Activated CD8-positive, alpha-beta memory T cell treated with anti-CD3 and anti-CD28 coated beads for 36 hours (primary cell): ENCODE data around the gene RPL6. TPM values are rescaled to one million over a fixed set of nuclear protein-coding genes. Genes with fewer than 3 reads are reported as not detected.

ENCODE experiments used
- CTCF ChIA-PET: fragments of 350-600 bp; sonication (Branson Sonifier 250); formaldehyde crosslinking; loops from one replicate; lab custom pipeline; 2021; ENCODE audit warnings: antibody characterized with exemption; lab: Charles Lee
- POLR2A ChIA-PET: fragments of 350-600 bp; sonication (Branson Sonifier 250); formaldehyde crosslinking; loops from one replicate; lab custom pipeline; 2021; ENCODE audit warnings: antibody characterized with exemption; lab: Charles Lee
- total RNA-seq, 2 experiments: library from RNA; stranded (reverse); gene quantifications; one replicate each; pipeline ENCODE4 v1.2.3, GENCODE V29; 2021

The RPL6 gene
- total RNA-seq, 2 experiments from 2014 or later: 1,975 to 1,992 TPM

DNA sequence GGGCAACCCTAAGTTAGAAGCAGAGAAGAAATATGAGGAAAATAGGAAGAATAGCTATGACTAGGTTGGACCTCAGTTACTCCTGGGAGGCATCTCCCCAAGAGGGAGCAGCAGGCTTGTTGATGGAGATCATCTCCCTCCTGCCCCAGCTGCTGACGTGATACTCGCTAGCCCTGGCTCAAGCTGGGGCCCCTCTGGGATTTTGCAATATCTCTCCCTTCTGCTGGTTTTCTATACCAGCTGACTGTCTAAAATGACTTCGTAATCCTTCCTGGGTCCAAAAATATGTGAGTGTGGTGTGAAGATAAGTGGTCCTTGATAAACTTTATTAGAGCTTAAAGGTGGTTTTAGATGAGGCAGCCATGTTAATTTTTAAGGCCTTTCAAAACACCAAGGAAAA is 22.7 kb downstream of the RPL6 start:
- POLR2A ChIA-PET: interaction anchor here (0.6 kb wide), 1 partner anchor 142 kb away, joined by 3 read pairs; no protein-coding TSS in a partner anchor
- CTCF ChIA-PET: interaction anchor here (0.6 to 2.7 kb wide), 13 partner anchors 12 to 347 kb away, joined by 3 to 20 read pairs (median 3); no protein-coding TSS in a partner anchor

GRCh38 chr12:112382866-112383265 is 26.5 kb downstream of the RPL6 start:
- POLR2A ChIA-PET: no interaction called here
- CTCF ChIA-PET: no interaction called here

GRCh38 chr12:112381883-112382796 is 27.3 kb downstream of the RPL6 start, which contains the start of gene HECTD4:
Gene HECTD4 (minus strand): TSS chr12:112382431. CDS start chr12:112382128, 303 bp downstream.
- ChIA-PET CTCF (no interaction called here), POLR2A (no interaction called here)

- ChIA-PET CTCF (no interaction called here), POLR2A (no interaction called here)
Measured at GRCh38 chr12:112381406-112381882, 28.0 kb downstream of the RPL6 start.

DNA sequence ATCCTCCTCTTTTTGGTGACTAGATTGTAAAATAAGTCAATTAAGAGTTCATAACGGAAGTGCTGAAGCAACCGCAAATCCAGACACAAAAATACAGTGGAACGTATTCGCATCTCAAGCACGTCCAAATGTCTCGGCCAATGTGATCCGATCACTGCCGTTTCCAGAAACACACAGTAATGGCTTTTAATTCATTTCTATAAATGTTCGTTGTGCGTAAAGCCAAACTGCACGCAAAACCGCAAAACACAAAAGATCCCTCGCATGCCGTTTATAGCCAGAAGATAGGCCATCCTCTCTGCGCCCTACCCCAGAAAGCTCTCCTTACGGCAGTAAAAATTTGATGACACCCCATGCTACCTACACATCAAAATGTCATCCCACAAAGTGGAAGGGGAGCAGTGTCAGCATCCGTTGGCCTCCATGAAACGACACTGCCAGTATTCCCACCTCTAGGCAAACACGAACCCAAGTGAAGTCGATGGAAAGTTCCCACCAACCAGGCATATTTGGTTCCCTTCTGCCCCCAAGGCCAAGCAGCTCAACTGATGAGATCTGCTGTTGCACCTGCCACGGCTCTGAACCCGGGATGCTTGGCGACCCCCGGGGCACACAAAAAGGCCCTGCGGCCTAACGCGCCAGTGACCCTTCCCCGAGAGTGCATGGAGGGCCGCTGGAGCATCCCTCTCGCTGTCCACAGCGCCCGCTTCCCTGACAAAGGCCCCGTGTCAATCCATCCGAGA is 28.6 kb downstream of the RPL6 start:
- POLR2A ChIA-PET: no interaction called here
- CTCF ChIA-PET: no interaction called here

DNA sequence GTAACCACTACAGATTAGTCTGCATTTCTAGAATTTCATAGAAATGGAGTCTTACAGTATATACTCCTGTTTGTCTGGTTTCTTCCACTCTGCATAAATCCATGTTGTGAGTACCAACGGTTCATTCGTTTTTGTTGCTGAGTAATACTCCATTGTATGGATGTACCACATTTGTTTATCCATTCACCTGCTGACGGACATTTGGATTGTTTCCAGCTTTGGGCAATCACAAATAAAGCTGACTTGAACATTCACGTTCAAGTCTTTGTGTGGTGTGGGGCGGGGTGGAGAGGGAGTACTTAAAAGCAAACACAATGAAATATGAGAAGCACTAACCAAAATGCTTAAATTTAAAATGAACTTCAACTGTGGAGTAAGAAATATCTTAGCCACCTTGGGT is 34.3 kb downstream of the RPL6 start:
- CTCF ChIA-PET: interaction anchor here (0.6 to 0.7 kb wide), 2 partner anchors 11 to 12 kb away, joined by 3 to 4 read pairs; no protein-coding TSS in a partner anchor

GRCh38 chr12:112374166-112374740 is 35.2 kb downstream of the RPL6 start:
- ChIA-PET CTCF (no interaction called here), POLR2A (no interaction called here)

More for the DNA sequence above, 34.3 kb downstream of the RPL6 start:
- POLR2A ChIA-PET: no interaction called here

DNA sequence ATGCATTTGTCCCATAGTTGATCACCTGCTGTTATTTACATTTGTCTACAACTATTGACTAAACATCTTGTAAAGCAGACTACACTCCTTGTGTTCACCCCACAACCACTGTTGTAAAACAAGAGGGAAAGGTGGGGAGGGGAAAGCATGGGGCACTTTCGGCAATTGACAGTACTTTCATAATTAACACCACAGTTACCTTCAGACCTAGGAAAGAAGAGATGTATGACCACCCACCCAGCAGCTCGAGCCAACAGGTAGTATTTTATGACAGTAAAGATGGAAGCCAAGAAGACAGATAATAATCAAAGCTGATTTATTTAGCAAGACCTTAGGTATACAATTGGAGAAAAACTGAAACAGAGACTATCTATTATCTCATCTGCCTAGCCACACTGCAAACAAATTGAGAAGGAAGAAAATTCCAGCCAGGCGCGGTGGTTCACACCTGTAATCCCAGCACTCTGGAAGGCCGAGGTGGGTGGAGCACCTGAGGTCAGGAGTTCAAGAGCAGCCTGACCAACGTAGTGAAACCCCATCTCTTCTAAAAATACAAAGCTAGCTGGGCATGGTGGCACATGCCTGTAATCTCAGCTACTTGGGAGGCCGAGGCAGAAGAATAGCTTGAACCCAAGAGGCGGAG is 38.4 kb downstream of the RPL6 start:
- POLR2A ChIA-PET: no interaction called here
- CTCF ChIA-PET: interaction anchor here (1.0 kb wide), 1 partner anchor 16 kb away, joined by 3 read pairs; no protein-coding TSS in a partner anchor

- ChIA-PET POLR2A (no interaction called here), CTCF (no interaction called here)
Measured at GRCh38 chr12:112370199-112370598, 39.2 kb downstream of the RPL6 start.

- ChIA-PET POLR2A (no interaction called here), CTCF (no interaction called here)
Measured at GRCh38 chr12:112368856-112369255, 40.5 kb downstream of the RPL6 start.

DNA sequence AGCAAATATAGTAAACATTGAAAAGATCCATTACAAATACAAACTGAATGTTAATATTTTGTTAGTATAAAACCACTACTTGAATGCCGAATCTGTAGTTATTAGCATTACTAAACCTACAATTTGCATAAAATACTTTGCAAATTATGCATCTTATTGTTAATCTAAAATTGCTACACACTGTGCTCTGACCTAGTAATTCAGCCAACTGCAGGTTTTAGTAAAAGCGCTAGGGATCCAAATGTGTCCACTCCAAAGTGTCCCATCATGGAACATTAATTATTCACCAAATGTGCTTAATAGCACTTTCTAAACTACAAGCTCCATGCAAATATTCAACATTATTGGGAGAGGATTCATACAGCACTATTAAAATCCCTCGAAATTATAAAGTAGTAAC is 41.4 kb downstream of the RPL6 start:
- POLR2A ChIA-PET: no interaction called here

GRCh38 chr12:112362310-112362709 is 47.1 kb downstream of the RPL6 start:
- ChIA-PET CTCF (interaction anchor here (0.8 kb wide), 1 partner anchor 15 kb away, joined by 3 read pairs; no protein-coding TSS in a partner anchor), POLR2A (no interaction called here)

More for the DNA sequence above, 41.4 kb downstream of the RPL6 start:
- CTCF ChIA-PET: interaction anchor here (0.7 kb wide), 1 partner anchor 418 kb away, joined by 6 read pairs; no protein-coding TSS in a partner anchor

DNA sequence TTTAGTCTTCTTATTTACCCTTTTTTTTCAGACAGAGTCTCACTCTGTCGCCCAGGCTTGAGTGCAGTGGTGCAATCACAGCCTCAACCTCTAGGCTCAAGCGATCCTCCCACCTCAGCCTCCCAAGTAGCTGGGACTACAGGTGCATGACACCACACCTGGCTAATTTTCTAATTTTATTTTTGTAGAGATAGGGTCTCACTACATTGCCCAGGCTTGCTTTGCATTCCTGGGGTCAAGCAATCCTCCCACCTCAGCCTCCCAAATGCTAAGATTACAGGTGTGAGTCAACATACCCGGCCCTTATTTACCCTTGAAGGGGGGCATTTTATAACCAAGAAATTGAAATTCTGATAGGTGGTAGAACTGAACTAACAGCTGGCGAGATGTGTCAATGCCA is 48.1 kb downstream of the RPL6 start:
- CTCF ChIA-PET: no interaction called here

GRCh38 chr12:112359290-112359689 is 50.1 kb downstream of the RPL6 start:
- CTCF ChIA-PET: no interaction called here
- POLR2A ChIA-PET: no interaction called here

More for the DNA sequence above, 48.1 kb downstream of the RPL6 start:
- POLR2A ChIA-PET: no interaction called here

GRCh38 chr12:112357214-112357613 is 52.2 kb downstream of the RPL6 start:
- POLR2A ChIA-PET: no interaction called here
- CTCF ChIA-PET: no interaction called here
